Effector memory CD8-positive, alpha-beta T cell (primary cell): ENCODE data around the gene AGAP1.

ENCODE experiments used
- ATAC-seq: fragments of 150-1000 bp; cut with Tn5 transposase; replicated peaks from 2 replicates; pipeline ENCODE4 v1.10.0; 2021; ENCODE audit warnings: mild to moderate bottlenecking, moderate library complexity
- DNase-seq, 3 experiments: peaks; one replicate each; pipeline ENCODE4 v3.0.0; 2021
- H3K27ac Mint-ChIP-seq, 2 donors: one replicate each; pipeline ENCODE4 v1.8.0; 2022; ENCODE audit warnings: mild to moderate bottlenecking in 2 of 2, mixed read lengths in 2 of 2, moderate library complexity in 2 of 2
- H3K27me3 Mint-ChIP-seq, 2 donors: one replicate each; pipeline ENCODE4 v1.8.0; 2022; ENCODE audit warnings: mixed read lengths in 2 of 2
- H3K36me3 Mint-ChIP-seq: one replicate; pipeline ENCODE4 v1.8.0; 2022; ENCODE audit warnings: mild to moderate bottlenecking, moderate library complexity, mixed read lengths; ENCODE audit not compliant: insufficient read depth
- H3K4me1 Mint-ChIP-seq, 2 donors: one replicate each; pipeline ENCODE4 v1.8.0; 2022; ENCODE audit warnings: low read depth in 2 of 2, mixed read lengths in 2 of 2
- H3K4me3 Mint-ChIP-seq, 2 donors: one replicate each; pipeline ENCODE4 v1.8.0; 2022; ENCODE audit warnings: mild to moderate bottlenecking in 2 of 2, mixed read lengths in 2 of 2, moderate library complexity in 2 of 2
- H3K9me3 Mint-ChIP-seq, 2 donors: one replicate each; pipeline ENCODE4 v1.8.0; 2022; ENCODE audit warnings: mixed read lengths in 2 of 2

AGAP1 gene

GRCh38 chr2:235468978-235469655 is 24.7 kb upstream of the AGAP1 start:
- Mint-ChIP-seq H3K27me3 (peaks cover 23 to 60% of the 10 kb centered on the region in 2 donors), H3K4me3 (no peak overlapping the region), H3K4me1 (no peaks in the 10 kb centered on the region), H3K9me3 (no peaks in the 10 kb centered on the region), H3K27ac (no peak overlapping the region), H3K36me3 (peaks cover 3% of the 10 kb centered on the region)
- DNase-seq (no peak), ATAC-seq (no peak)

- H3K27me3 Mint-ChIP-seq: peaks cover 12 to 46% of the 10 kb centered on the region in 2 donors
- no peak overlapping the region for H3K4me3 Mint-ChIP-seq
- H3K27ac Mint-ChIP-seq: no peak overlapping the region
- peaks cover 3% of the 10 kb centered on the region for H3K36me3 Mint-ChIP-seq
- ATAC-seq (no peak), DNase-seq (no peak)
- no peaks in the 10 kb centered on the region for H3K4me1 Mint-ChIP-seq
- peaks cover 0 to 1% of the 10 kb centered on the region in 2 donors for H3K9me3 Mint-ChIP-seq
Measured at GRCh38 chr2:235471186-235471747, 22.6 kb upstream of the AGAP1 start.

DNA sequence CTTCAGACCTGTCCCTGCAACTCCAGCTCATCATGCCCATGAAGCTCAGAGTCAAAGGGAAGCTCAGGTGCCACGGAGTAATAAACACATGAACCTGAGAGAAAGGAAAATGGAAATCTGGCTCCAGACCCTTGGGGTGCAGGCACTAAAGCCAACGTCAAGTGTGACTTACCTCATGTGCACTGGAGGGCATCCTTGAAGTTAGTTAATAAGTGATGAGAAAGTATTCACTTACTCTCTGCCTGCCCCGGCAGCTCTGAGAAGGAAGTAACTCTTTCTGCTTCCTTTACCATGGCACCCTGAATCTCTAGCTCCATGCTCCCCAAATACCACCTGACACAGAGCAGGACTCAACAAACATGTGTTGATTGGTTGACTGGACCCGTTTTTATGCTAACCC is 21.4 kb upstream of the AGAP1 start:
- ATAC-seq (no peak), DNase-seq (no peak)
- Mint-ChIP-seq H3K36me3 (peaks cover 3% of the 10 kb centered on the region), H3K9me3 (peaks cover 0 to 1% of the 10 kb centered on the region in 2 donors), H3K27me3 (peaks cover 12 to 56% of the 10 kb centered on the region in 2 donors), H3K27ac (no peak overlapping the region), H3K4me1 (no peaks in the 10 kb centered on the region), H3K4me3 (no peak overlapping the region)

GRCh38 chr2:235478609-235479008 is 15.2 kb upstream of the AGAP1 start:
- no peak for ATAC-seq
- peaks cover 17 to 27% of the 10 kb centered on the region in 2 donors for H3K27me3 Mint-ChIP-seq
- H3K4me1 Mint-ChIP-seq: peaks cover 5% of the 10 kb centered on the region in 2 donors
- no peak overlapping the region for H3K4me3 Mint-ChIP-seq
- H3K9me3 Mint-ChIP-seq: peaks cover 0 to 1% of the 10 kb centered on the region in 2 donors
- no peak for DNase-seq
- H3K27ac Mint-ChIP-seq: no peak overlapping the region
- no peaks in the 10 kb centered on the region for H3K36me3 Mint-ChIP-seq

- no peak overlapping the region for H3K4me3 Mint-ChIP-seq
- peaks cover 17 to 27% of the 10 kb centered on the region in 2 donors for H3K27me3 Mint-ChIP-seq
- H3K9me3 Mint-ChIP-seq: peaks cover 0 to 1% of the 10 kb centered on the region in 2 donors
- peaks cover under 1% of the 10 kb centered on the region for H3K36me3 Mint-ChIP-seq
- no peak overlapping the region for H3K27ac Mint-ChIP-seq
- DNase-seq (no peak), ATAC-seq (no peak)
- H3K4me1 Mint-ChIP-seq: peaks cover 5% of the 10 kb centered on the region in 2 donors
Measured at GRCh38 chr2:235479604-235480003, 14.2 kb upstream of the AGAP1 start.

DNA sequence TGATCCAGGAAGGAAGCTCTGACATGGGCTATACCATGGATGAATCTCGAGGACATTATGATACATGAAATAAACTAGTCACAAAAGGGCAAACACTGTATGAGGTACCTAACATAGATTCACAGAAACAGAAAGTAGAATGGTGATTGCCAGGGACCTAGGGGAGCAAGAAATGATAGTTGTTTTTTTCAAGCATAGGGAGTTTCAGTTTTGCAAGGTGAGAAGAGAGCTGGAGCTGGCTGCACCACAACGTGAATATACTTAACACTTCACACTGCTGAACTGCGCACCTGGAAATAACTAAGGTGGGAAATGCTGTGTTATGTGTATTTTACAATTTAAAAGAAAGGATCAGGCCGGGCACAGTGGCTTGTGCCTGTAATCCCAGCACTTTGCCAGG is 13.2 kb upstream of the AGAP1 start:
- peaks cover 9 to 10% of the 10 kb centered on the region in 2 donors for H3K4me1 Mint-ChIP-seq
- peak overlapping the region in 1 of 2 donors; percentile 33 for H3K27ac Mint-ChIP-seq
- peak; percentile 56 for ATAC-seq

DNA sequence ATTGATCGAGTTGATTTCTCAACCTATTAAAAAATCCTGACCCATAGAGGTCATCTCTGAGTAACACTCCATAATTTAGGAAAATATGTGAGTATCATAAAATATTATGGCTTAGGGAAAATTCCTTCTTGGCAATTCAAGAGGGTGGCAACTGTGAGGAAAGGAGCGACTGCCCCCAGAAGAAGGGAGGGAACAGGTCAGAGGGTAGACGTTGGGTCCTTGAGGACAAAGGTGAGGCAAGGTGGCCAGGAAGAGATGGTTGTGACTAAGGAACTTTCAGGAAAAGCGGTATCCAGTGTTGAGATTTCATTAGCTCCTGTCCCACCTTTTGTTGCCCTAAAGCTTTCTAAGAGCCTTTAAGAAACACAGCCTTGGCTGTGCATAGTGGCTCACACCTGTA is 10.5 kb upstream of the AGAP1 start:
- H3K27me3 Mint-ChIP-seq: peaks cover 8 to 13% of the 10 kb centered on the region in 2 donors
- no peak overlapping the region for H3K4me3 Mint-ChIP-seq
- DNase-seq: no peak
- ATAC-seq: no peak
- H3K4me1 Mint-ChIP-seq: peaks cover 9 to 10% of the 10 kb centered on the region in 2 donors
- H3K36me3 Mint-ChIP-seq: peaks cover 2% of the 10 kb centered on the region
- H3K9me3 Mint-ChIP-seq: no peaks in the 10 kb centered on the region
- no peak overlapping the region for H3K27ac Mint-ChIP-seq

More for the DNA sequence above, 13.2 kb upstream of the AGAP1 start:
- Mint-ChIP-seq H3K27me3 (peaks cover 17 to 27% of the 10 kb centered on the region in 2 donors), H3K36me3 (peaks cover 2% of the 10 kb centered on the region), H3K9me3 (peaks cover 0 to under 1% of the 10 kb centered on the region in 2 donors), H3K4me3 (peak overlapping the region; percentile 4 to 43)
- no peak for DNase-seq

DNA sequence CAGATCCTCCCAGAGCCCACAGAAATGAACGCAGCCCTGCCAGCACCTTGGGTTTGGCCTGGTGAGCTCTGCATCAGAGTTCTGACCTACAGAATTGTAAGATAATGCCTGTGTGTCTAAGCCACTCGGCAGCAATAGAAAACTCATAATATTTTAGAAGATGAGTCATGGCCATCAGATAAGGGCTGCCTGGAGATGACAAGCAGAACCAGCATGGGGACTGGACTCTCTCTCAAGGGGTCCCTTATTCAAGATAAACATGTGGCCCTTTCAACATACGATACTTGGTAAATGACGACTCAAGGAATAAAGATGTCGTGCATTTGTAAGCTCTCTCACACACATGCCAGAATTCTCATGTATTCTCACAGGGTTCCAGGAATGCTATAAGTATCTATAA is 8.5 kb upstream of the AGAP1 start:
- H3K4me1 Mint-ChIP-seq: peaks cover 9 to 10% of the 10 kb centered on the region in 2 donors
- H3K4me3 Mint-ChIP-seq: no peak overlapping the region
- H3K9me3 Mint-ChIP-seq: no peaks in the 10 kb centered on the region
- H3K36me3 Mint-ChIP-seq: peaks cover 2% of the 10 kb centered on the region
- DNase-seq: no peak
- peak overlapping the region in 1 of 2 donors; percentile 56 for H3K27ac Mint-ChIP-seq
- H3K27me3 Mint-ChIP-seq: peaks cover 12 to 15% of the 10 kb centered on the region in 2 donors
- no peak for ATAC-seq

DNA sequence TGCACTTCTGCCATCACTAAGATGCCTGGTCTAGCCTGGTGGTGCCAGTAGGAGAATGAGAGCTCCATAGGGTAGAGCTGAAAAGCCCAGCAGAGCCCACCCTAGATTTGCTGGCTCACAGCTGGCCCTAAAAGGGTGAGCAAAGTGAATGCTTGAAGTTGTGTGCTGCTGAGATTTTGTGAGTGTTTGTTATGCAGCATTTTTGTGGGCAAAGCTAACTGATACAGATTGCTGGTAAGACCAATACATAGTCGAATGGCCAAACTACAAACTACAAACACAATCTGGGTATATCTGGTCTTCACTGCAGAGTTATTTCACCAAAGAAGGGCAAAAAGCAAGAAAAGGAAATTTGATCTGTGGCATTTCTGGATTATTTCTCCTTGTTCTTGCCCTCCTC is 7.1 kb upstream of the AGAP1 start:
- peaks cover 6 to 16% of the 10 kb centered on the region in 2 donors for H3K27me3 Mint-ChIP-seq
- peaks cover 4 to 5% of the 10 kb centered on the region in 2 donors for H3K4me1 Mint-ChIP-seq
- H3K36me3 Mint-ChIP-seq: peaks cover 2% of the 10 kb centered on the region
- H3K27ac Mint-ChIP-seq: no peak overlapping the region
- H3K4me3 Mint-ChIP-seq: no peak overlapping the region
- no peaks in the 10 kb centered on the region for H3K9me3 Mint-ChIP-seq
- no peak for ATAC-seq
- no peak for DNase-seq

DNA sequence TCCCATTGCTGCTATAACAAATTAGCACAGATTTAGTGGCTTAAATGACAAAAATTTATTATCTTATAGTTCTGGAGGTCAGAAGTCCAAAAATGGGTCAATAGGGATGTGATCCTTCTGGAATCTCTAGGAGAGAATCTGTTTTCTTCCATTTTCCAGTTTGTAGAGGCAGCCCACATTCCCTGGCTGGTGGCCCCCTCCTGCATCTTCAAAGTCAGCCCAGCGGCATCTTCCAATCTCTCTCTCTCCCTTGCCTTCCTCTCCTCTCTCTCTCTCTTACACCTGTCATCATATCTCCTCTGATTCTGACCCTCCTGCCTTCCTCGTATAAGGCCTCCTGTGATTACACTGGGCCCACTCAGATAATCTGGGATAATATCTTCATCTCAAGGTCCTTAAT is 3.9 kb upstream of the AGAP1 start:
- H3K27me3 Mint-ChIP-seq: peaks cover 14 to 32% of the 10 kb centered on the region in 2 donors
- H3K4me1 Mint-ChIP-seq: peaks cover 6 to 7% of the 10 kb centered on the region in 2 donors
- H3K36me3 Mint-ChIP-seq: no peaks in the 10 kb centered on the region
- no peaks in the 10 kb centered on the region for H3K9me3 Mint-ChIP-seq
- DNase-seq (no peak), ATAC-seq (no peak)
- no peak overlapping the region for H3K27ac Mint-ChIP-seq
- H3K4me3 Mint-ChIP-seq: no peak overlapping the region

DNA sequence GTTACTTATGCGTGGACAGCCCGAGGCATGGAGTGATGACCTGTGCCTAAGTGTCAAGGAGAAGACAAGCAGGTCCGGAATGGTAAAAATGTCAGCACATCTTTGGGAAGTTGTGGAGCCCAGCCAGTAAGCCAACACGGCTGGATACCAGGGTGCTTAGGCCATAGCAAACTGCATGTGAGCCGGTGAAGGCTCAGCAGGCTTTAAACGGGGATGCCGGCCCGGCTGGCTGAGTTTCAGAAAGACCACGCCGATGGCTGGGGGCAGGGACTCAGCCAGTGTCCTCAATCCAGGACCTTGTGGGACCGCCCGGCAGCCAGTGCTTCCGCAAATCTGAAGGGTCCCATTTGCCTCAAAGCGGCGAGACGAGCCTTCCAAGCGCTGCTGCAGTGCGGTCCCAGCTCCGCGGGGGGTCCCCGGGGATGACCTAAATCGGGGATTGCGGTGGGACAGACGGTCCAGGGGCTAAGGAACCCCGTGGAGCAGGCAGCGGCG is 946 bp upstream of the AGAP1 start:
- H3K4me1 Mint-ChIP-seq: peaks cover 11 to 14% of the 10 kb centered on the region in 2 donors
- peaks cover 30 to 44% of the 10 kb centered on the region in 2 donors for H3K27me3 Mint-ChIP-seq
- peak overlapping the region in 1 of 2 donors; percentile 24 for H3K27ac Mint-ChIP-seq
- ATAC-seq (no peak), DNase-seq (no peak)
- H3K9me3 Mint-ChIP-seq: no peaks in the 10 kb centered on the region
- peaks cover 6% of the 10 kb centered on the region for H3K36me3 Mint-ChIP-seq
- peak overlapping the region; percentile 87 to 91 for H3K4me3 Mint-ChIP-seq

- H3K9me3 Mint-ChIP-seq: no peaks in the 10 kb centered on the region
- H3K27me3 Mint-ChIP-seq: peaks cover 30 to 44% of the 10 kb centered on the region in 2 donors
- H3K4me1 Mint-ChIP-seq: peaks cover 11 to 14% of the 10 kb centered on the region in 2 donors
- no peak for DNase-seq
- peak overlapping the region in 1 of 2 donors; percentile 24 for H3K27ac Mint-ChIP-seq
- peaks cover 6% of the 10 kb centered on the region for H3K36me3 Mint-ChIP-seq
- peak; percentile 20 for ATAC-seq
- H3K4me3 Mint-ChIP-seq: peak overlapping the region; percentile 87 to 91
Measured at GRCh38 chr2:235493402-235493774, 455 bp upstream of the AGAP1 start.

DNA sequence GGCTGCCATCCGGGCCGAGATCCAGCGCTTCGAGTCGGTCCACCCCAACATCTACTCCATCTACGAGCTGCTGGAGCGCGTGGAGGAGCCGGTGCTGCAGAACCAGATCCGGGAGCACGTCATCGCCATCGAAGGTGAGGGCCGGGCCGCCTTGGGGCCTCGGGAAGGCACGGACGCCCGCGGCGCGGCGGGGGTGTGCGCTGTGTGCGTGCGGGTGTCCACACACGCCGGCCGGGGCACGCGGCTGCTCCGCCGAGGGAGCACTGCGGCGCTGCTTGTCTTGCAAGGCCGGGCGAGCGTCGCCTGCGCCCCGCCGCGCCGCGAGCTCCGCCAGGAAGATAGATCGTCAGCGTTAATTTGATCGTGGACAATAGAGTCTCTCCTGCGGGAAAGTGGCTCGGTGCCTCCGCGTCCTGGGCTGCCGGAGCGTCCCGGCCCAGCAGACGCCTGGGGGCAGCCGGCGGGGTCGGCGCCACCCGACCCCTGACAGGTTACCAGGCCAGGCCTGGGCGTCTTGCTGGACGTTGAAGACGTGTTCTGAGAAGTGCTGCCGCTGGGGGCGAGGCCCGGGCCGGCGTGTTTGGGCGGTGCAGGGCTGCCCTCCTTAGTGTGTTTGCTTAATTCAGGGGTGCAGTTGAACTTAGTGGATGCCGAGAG is 1.0 kb downstream of the AGAP1 start:
- Mint-ChIP-seq H3K27me3 (peaks cover 30 to 47% of the 10 kb centered on the region in 2 donors), H3K4me3 (peak overlapping the region; percentile 72 to 78), H3K36me3 (peaks cover 6% of the 10 kb centered on the region), H3K27ac (peak overlapping the region in 1 of 2 donors; percentile 55), H3K4me1 (peaks cover 11 to 14% of the 10 kb centered on the region in 2 donors), H3K9me3 (no peaks in the 10 kb centered on the region)
- DNase-seq: peak in 2 of 3 experiments; percentile 4 to 5
- peak; percentile 41 for ATAC-seq
